PC-9 (cell line): ENCODE measurements around the gene MYH14.

Source experiments
- EZH2 ChIP-seq: fragments of 200-600 bp; sonication (generic); IDR thresholded peaks from 2 replicates; pipeline ENCODE4 v1.8.0; 2017; ENCODE audit warnings: antibody characterized with exemption, low read depth
- TF ChIP-seq, protein P1 (sequence below): fragments of 200-600 bp; sonication (generic); conservative IDR thresholded peaks from 2 replicates; pipeline ENCODE4 v1.6.1; 2017; ENCODE audit warnings: mixed run types, antibody characterized with exemption, mild to moderate bottlenecking, moderate library complexity

DNA sequence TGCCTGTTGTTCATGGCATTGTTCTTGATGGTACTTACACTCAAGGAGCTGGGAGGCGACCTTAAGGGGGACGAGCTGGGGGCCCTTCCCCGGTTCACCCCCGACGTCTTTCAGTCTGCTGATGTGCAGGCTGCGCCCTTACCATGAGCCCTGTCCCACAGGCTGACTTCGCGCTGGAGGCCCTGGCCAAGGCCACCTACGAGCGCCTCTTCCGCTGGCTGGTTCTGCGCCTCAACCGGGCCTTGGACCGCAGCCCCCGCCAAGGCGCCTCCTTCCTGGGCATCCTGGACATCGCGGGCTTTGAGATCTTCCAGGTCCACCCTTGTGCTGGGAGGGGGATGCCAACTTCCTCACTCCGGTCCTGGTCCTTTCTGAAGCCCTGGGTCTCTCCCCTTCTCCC is 45.4 kb downstream of the MYH14 start:
- TF ChIP-seq, protein P1, sequence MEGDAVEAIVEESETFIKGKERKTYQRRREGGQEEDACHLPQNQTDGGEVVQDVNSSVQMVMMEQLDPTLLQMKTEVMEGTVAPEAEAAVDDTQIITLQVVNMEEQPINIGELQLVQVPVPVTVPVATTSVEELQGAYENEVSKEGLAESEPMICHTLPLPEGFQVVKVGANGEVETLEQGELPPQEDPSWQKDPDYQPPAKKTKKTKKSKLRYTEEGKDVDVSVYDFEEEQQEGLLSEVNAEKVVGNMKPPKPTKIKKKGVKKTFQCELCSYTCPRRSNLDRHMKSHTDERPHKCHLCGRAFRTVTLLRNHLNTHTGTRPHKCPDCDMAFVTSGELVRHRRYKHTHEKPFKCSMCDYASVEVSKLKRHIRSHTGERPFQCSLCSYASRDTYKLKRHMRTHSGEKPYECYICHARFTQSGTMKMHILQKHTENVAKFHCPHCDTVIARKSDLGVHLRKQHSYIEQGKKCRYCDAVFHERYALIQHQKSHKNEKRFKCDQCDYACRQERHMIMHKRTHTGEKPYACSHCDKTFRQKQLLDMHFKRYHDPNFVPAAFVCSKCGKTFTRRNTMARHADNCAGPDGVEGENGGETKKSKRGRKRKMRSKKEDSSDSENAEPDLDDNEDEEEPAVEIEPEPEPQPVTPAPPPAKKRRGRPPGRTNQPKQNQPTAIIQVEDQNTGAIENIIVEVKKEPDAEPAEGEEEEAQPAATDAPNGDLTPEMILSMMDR, result no peak
- TF ChIP-seq EZH2, result no peak
